Adrenal gland (tissue), 12 donors: ENCODE results near the gene SMCO1. TPM values are rescaled to one million over a fixed set of nuclear protein-coding genes. Genes with fewer than 3 reads are reported as not detected.
"Not testable (repeated sequence)": the region's sequence is repeated elsewhere in the genome, so short reads cannot be mapped to it uniquely, and the experiment has no call there.

ENCODE experiments used
- DNase-seq, 7 donors: peaks; one replicate each; pipeline ENCODE4 v3.0.0-alpha.2; 2019 to 2020
- H3K27ac ChIP-seq, 5 donors: fragments of 200-600 bp; sonication (generic) in 4 of 5; 1 replicate in 3 of 5; 2 replicates in 2 of 5; pipeline versions ENCODE4 v1.5.1 to v1.8.0; 2016 to 2020; ENCODE audit warnings: mild to moderate bottlenecking in 1 of 5
- H3K27me3 ChIP-seq: fragments of 200-600 bp; 2 replicates; pipeline ENCODE4 v1.8.0; 2021
- H3K36me3 ChIP-seq, 2 donors: fragments of 200-600 bp; replicated peaks in 1 of 2; 1 replicate in 1 of 2; 2 replicates in 1 of 2; pipeline versions ENCODE4 v1.5.1 to v1.8.0; 2018 to 2022
- H3K4me1 ChIP-seq, 2 donors: fragments of 200-600 bp; replicated peaks in 1 of 2; 1 replicate in 1 of 2; 2 replicates in 1 of 2; pipeline versions ENCODE4 v1.5.1 to v1.8.0; 2018 to 2021
- H3K4me3 ChIP-seq, 4 donors: fragments of 200-600 bp; sonication (generic) in 3 of 4; one replicate each; pipeline ENCODE4 v1.5.1; 2016 to 2018
- H3K9me3 ChIP-seq, 3 donors: fragments of 200-600 bp; sonication (generic) in 1 of 3; replicated peaks in 1 of 3; 1 replicate in 2 of 3; 2 replicates in 1 of 3; pipeline versions ENCODE4 v1.5.1 to v1.8.0; 2016 to 2021
- CTCF ChIP-seq, 6 experiments: fragments of 450-650 bp in 4 of 6; fragments of 200-600 bp in 2 of 6; sonication (generic) in 1 of 6; IDR thresholded peaks; 1 replicate in 5 of 6; 2 replicates in 1 of 6; pipeline versions ENCODE4 v1.5.1 to v1.8.0; 2016 to 2021; ENCODE audit warnings: antibody characterized with exemption in 6 of 6, mild to moderate bottlenecking in 2 of 6, moderate library complexity in 1 of 6
- POLR2A ChIP-seq, 2 donors: fragments of 450-650 bp; IDR thresholded peaks; one replicate each; pipeline ENCODE4 v1.6.1; 2017; ENCODE audit warnings: antibody characterized with exemption in 2 of 2, mild to moderate bottlenecking in 2 of 2, moderate library complexity in 1 of 2
- WGBS, 4 donors: extraction: QIAGEN DNeasy Blood & Tissue Kit in 2 of 4; methylation state at CpG; one replicate each; pipeline versions ENCODE4 v1.1.5 to v1.1.7; 2013 to 2017; 5-methylcytosine and 5-hydroxymethylcytosine counted together
- intact Hi-C, 2 donors: fragments of 100-400 bp; cut with DNase I; formaldehyde crosslinking; loops; one replicate each; pipeline versions ENCODE4 v1.14.1 to v1.15.0; 2022 to 2023
- polyA plus RNA-seq, 3 donors: library from polyadenylated mRNA; stranded (reverse); fragments of 200-250 nt in 2 of 3; fragments of 350-450 nt in 1 of 3; fragmentation: Illumina TruSeq in 1 of 3; extraction: RNeasy Lipid Tissue Mini Kit (QIAGEN cat#74804) in 1 of 3; gene quantifications; one replicate each; pipeline ENCODE4 v1.2.3, GENCODE V29; 2013 to 2014
- total RNA-seq, 9 donors: library from RNA; depleted of rRNA in 4 of 9; stranded (reverse); fragments of >200 nt in 4 of 9; fragments of 120-200 nt in 1 of 9; fragmentation: NEBNext Ultra II Directional in 1 of 9; extraction: Animal tissue kit (Norgen Biotek cat#: 25700) in 1 of 9; gene quantifications; one replicate each; pipeline versions ENCODE4 v1.1.0 to v1.2.4, GENCODE V29; 2013 to 2023
- donor health status: healthy with polysubstance abuse.
- donor health status: Bipolar disorder and iron deficiency.
- donor health status: DM: yes; HTN: yes; CAD: no.
- donor health status: DM: no; HTN: no; CAD: no.
- donor health status: DM: no; HTN: no; CAD: no.
- donor health status: DM: yes; HTN: yes; CAD: no.

The SMCO1 gene
- total and polyA plus RNA-seq, 12 donors, result 0.07 to 0.11 TPM; not detected in 10

- TF ChIP-seq POLR2A (IDR thresholded peaks at IDR 0.05) (no peak), CTCF (IDR thresholded peaks at IDR 0.05) (no peak)
- WGBS, 4 donors, result 90 to 97% (median 97%) methylated on average over 4 of the region's 4 CpGs
- intact Hi-C loops, result no loop called here
- no peak for DNase-seq
- Histone ChIP-seq H3K36me3 (peaks cover 0 to 48% of the 10 kb centered on the region in 2 donors), H3K27ac (no peak overlapping the region), H3K4me3 (no peak overlapping the region), H3K27me3 (no peaks in the 10 kb centered on the region), H3K4me1 (no peaks in the 10 kb centered on the region), H3K9me3 (no peaks in the 10 kb centered on the region)
These were observed 37.5 kb downstream of the SMCO1 start for GRCh38 chr3:196477678-196478077.

- Histone ChIP-seq H3K9me3 (no peaks in the 10 kb centered on the region), H3K4me3 (no peak overlapping the region), H3K36me3 (peaks cover 0 to 41% of the 10 kb centered on the region in 2 donors), H3K4me1 (no peaks in the 10 kb centered on the region), H3K27ac (no peak overlapping the region), H3K27me3 (no peaks in the 10 kb centered on the region)
- no peak for DNase-seq
- intact Hi-C loops, result no loop called here
- no peak for TF ChIP-seq POLR2A (IDR thresholded peaks at IDR 0.05)
- no peak for TF ChIP-seq CTCF (IDR thresholded peaks at IDR 0.05)
- 89 to 95% (median 93%) methylated on average over 8 of the region's 8 CpGs for WGBS, 4 donors
These were observed 42.9 kb downstream of the SMCO1 start for GRCh38 chr3:196472286-196472685.

- no peak for DNase-seq
- 86 to 89% (median 88%) methylated on average over 2 of the region's 2 CpGs for WGBS, 4 donors
- Histone ChIP-seq H3K4me1 (no peaks in the 10 kb centered on the region), H3K27me3 (no peaks in the 10 kb centered on the region), H3K9me3 (no peaks in the 10 kb centered on the region), H3K36me3 (peaks cover 0 to 37% of the 10 kb centered on the region in 2 donors), H3K4me3 (no peak overlapping the region), H3K27ac (no peak overlapping the region)
- TF ChIP-seq POLR2A (IDR thresholded peaks at IDR 0.05) (no peak), CTCF (IDR thresholded peaks at IDR 0.05) (no peak)
- intact Hi-C loops, result no loop called here
These were observed 43.6 kb downstream of the SMCO1 start for GRCh38 chr3:196471551-196471950.

- DNase-seq, intact Hi-C loops, H3K27ac ChIP-seq, H3K27me3 ChIP-seq, H3K4me3 ChIP-seq, H3K9me3 ChIP-seq, H3K4me1 ChIP-seq: not testable (repeated sequence)
- peaks cover 0 to 35% of the 10 kb centered on the region in 2 donors for H3K36me3 ChIP-seq
- 92 to 99% (median 98%) methylated on average over 3 of the region's 3 CpGs for WGBS, 4 donors
These were observed 45.0 kb downstream of the SMCO1 start for GRCh38 chr3:196470182-196470581.

- Histone ChIP-seq H3K27ac (no peak overlapping the region), H3K4me3 (no peak overlapping the region), H3K36me3 (no peaks in the 10 kb centered on the region), H3K4me1 (no peaks in the 10 kb centered on the region), H3K27me3 (no peaks in the 10 kb centered on the region), H3K9me3 (no peaks in the 10 kb centered on the region)
- TF ChIP-seq POLR2A (IDR thresholded peaks at IDR 0.05) (no peak), CTCF (IDR thresholded peaks at IDR 0.05) (no peak)
- 92 to 100% (median 98%) methylated on average over 3 of the region's 3 CpGs for WGBS, 4 donors
- no peak for DNase-seq
- intact Hi-C loops, result no loop called here
These were observed 51.3 kb downstream of the SMCO1 start for GRCh38 chr3:196463804-196464203.
